Stimulated activated CD4-positive, alpha-beta T cell treated with anti-CD3 and anti-CD28 coated beads, Interleukin-2, amount 100 ng/mL, for 4 hours (primary cell): ENCODE results near the gene CYP2S1.
"Not testable (repeated sequence)": the region's sequence is repeated elsewhere in the genome, so short reads cannot be mapped to it uniquely, and the experiment has no call there.

Source experiments
- DNase-seq: peaks from one replicate; pipeline ENCODE4 v3.0.0-alpha.2; 2020; ENCODE audit warnings: low read depth

The CYP2S1 gene

GRCh38 chr19:41226053-41226873, 33.2 kb downstream of the CYP2S1 start:
- DNase-seq, result no peak

GRCh38 chr19:41226874-41227390, 33.9 kb downstream of the CYP2S1 start:
- no peak for DNase-seq

- DNase-seq, result no peak
Observed at GRCh38 chr19:41228486-41228885, 35.5 kb downstream of the CYP2S1 start.

- DNase-seq, result not testable (repeated sequence)
Observed at GRCh38 chr19:41229338-41229737, 36.3 kb downstream of the CYP2S1 start.

GRCh38 chr19:41230067-41230857, 37.2 kb downstream of the CYP2S1 start:
- no peak for DNase-seq

- no peak for DNase-seq
Observed at GRCh38 chr19:41232686-41233085, 39.7 kb downstream of the CYP2S1 start.

- no peak for DNase-seq
Observed at GRCh38 chr19:41233748-41234240, 40.8 kb downstream of the CYP2S1 start.

- DNase-seq, result no peak
Observed at GRCh38 chr19:41234512-41235168, 41.6 kb downstream of the CYP2S1 start.

GRCh38 chr19:41235480-41235879, 42.5 kb downstream of the CYP2S1 start:
- no peak for DNase-seq

GRCh38 chr19:41238244-41238643, 45.2 kb downstream of the CYP2S1 start:
- DNase-seq, result no peak

GRCh38 chr19:41239363-41239762, 46.3 kb downstream of the CYP2S1 start:
- DNase-seq, result no peak

- DNase-seq, result no peak
Observed at GRCh38 chr19:41239961-41240574, 47.0 kb downstream of the CYP2S1 start.

GRCh38 chr19:41241859-41242258, 48.8 kb downstream of the CYP2S1 start:
- DNase-seq, result no peak

GRCh38 chr19:41244117-41244516, 51.1 kb downstream of the CYP2S1 start:
- no peak for DNase-seq

- DNase-seq, result no peak
Observed at GRCh38 chr19:41245843-41246242, 52.8 kb downstream of the CYP2S1 start.

GRCh38 chr19:41248895-41249294, 55.9 kb downstream of the CYP2S1 start:
- DNase-seq, result no peak

GRCh38 chr19:41249707-41250423, 56.8 kb downstream of the CYP2S1 start:
- DNase-seq, result no peak

GRCh38 chr19:41253660-41254059, 60.6 kb downstream of the CYP2S1 start:
- no peak for DNase-seq

- no peak for DNase-seq
Observed at GRCh38 chr19:41255171-41255570, 62.2 kb downstream of the CYP2S1 start.
